Left ventricle myocardium superior (tissue), 1 donor: ENCODE results near the gene UPK2. TPM values are rescaled to one million over a fixed set of nuclear protein-coding genes. Genes with fewer than 3 reads are reported as not detected.

Experiments
- ATAC-seq: fragments of 200-7000 bp; cut with Tn5 transposase; one replicate; pipeline ENCODE4 v1.9.1; 2020; ENCODE audit warnings: mild to moderate bottlenecking, moderate library complexity
- DNase-seq: peaks from one replicate; pipeline ENCODE4 v3.0.0-alpha.2; 2020
- intact Hi-C: fragments of 100-400 bp; cut with micrococcal nuclease; formaldehyde crosslinking; loops from one replicate; pipeline ENCODE4 v1.11.0; 2022
- long read RNA-seq: library from polyadenylated mRNA; unstranded; transcript quantifications from one replicate; pipeline ENCODE4 v2.0.0, GENCODE V29; 2021
- total RNA-seq: library from RNA; stranded (reverse); fragmentation: NEBNext Ultra II Directional; extraction: Animal tissue kit (Norgen Biotek cat#: 25700); gene quantifications from one replicate; pipeline ENCODE4 v1.2.1, GENCODE V29; 2021
- donor health status: DM: no; HTN: yes; CAD: no; lungs with severe emphysema.

UPK2 gene
- not detected for total RNA-seq
- long read RNA-seq: 0 reads

- intact Hi-C loops: no loop called here
- DNase-seq (peak; percentile 92), ATAC-seq (peak; percentile 97)
Measured at GRCh38 chr11:118956094-118956846, at the start of gene UPK2. UPK2 (plus strand) TSS chr11:118956298; CDS start chr11:118956351, 53 bp downstream.

- peak; percentile 51 for ATAC-seq
- intact Hi-C loops: no loop called here
- peak; percentile 87 for DNase-seq
Measured at GRCh38 chr11:118907051-118908042, 48.8 kb upstream of the UPK2 start.

- intact Hi-C loops: no loop called here
- ATAC-seq (no peak), DNase-seq (peak; percentile 33)
Measured at GRCh38 chr11:118908264-118908663, 47.8 kb upstream of the UPK2 start.

- intact Hi-C loops: no loop called here
- DNase-seq (peak; percentile 89), ATAC-seq (peak; percentile 68)
Measured at GRCh38 chr11:118908901-118909618, 47.0 kb upstream of the UPK2 start.

GRCh38 chr11:118909619-118910308 lies 46.3 kb upstream of the UPK2 start:
- DNase-seq (no peak), ATAC-seq (peak; percentile 5)
- intact Hi-C loops: no loop called here

GRCh38 chr11:118910309-118911112 lies 45.6 kb upstream of the UPK2 start:
- DNase-seq: peak; percentile 89
- intact Hi-C loops: no loop called here
- ATAC-seq: peak; percentile 53

- ATAC-seq (no peak), DNase-seq (no peak)
- intact Hi-C loops: no loop called here
Measured at GRCh38 chr11:118911113-118911879, 44.8 kb upstream of the UPK2 start.

GRCh38 chr11:118911880-118912741 lies 44.0 kb upstream of the UPK2 start:
- intact Hi-C loops: no loop called here
- DNase-seq: peak; percentile 81
- ATAC-seq: peak; percentile 35

- ATAC-seq (no peak), DNase-seq (no peak)
- intact Hi-C loops: no loop called here
Measured at GRCh38 chr11:118912742-118913410, 43.2 kb upstream of the UPK2 start.

GRCh38 chr11:118913411-118914125 lies 42.5 kb upstream of the UPK2 start:
- DNase-seq (no peak), ATAC-seq (no peak)
- intact Hi-C loops: no loop called here

- intact Hi-C loops: no loop called here
- ATAC-seq (no peak), DNase-seq (peak; percentile 56)
Measured at GRCh38 chr11:118914178-118914918, 41.8 kb upstream of the UPK2 start.

- ATAC-seq: no peak
Measured at GRCh38 chr11:118914987-118915386, 41.1 kb upstream of the UPK2 start.

GRCh38 chr11:118915396-118915795 lies 40.7 kb upstream of the UPK2 start:
- no peak for DNase-seq

More at GRCh38 chr11:118914987-118915386, 41.1 kb upstream of the UPK2 start:
- intact Hi-C loops: no loop called here
- no peak for DNase-seq

More at GRCh38 chr11:118915396-118915795, 40.7 kb upstream of the UPK2 start:
- intact Hi-C loops: no loop called here
- ATAC-seq: no peak
